GM21526 (cell line): Measurements from ENCODE around the gene HHIPL1.

Source experiments
- ATAC-seq: cut with Tn5 transposase; IDR thresholded peaks from one replicate; pipeline ENCODE4 v1.9.1; 2021; ENCODE audit warnings: moderate library complexity; ENCODE audit not compliant: unreplicated experiment, low FRiP score

HHIPL1 gene

DNA sequence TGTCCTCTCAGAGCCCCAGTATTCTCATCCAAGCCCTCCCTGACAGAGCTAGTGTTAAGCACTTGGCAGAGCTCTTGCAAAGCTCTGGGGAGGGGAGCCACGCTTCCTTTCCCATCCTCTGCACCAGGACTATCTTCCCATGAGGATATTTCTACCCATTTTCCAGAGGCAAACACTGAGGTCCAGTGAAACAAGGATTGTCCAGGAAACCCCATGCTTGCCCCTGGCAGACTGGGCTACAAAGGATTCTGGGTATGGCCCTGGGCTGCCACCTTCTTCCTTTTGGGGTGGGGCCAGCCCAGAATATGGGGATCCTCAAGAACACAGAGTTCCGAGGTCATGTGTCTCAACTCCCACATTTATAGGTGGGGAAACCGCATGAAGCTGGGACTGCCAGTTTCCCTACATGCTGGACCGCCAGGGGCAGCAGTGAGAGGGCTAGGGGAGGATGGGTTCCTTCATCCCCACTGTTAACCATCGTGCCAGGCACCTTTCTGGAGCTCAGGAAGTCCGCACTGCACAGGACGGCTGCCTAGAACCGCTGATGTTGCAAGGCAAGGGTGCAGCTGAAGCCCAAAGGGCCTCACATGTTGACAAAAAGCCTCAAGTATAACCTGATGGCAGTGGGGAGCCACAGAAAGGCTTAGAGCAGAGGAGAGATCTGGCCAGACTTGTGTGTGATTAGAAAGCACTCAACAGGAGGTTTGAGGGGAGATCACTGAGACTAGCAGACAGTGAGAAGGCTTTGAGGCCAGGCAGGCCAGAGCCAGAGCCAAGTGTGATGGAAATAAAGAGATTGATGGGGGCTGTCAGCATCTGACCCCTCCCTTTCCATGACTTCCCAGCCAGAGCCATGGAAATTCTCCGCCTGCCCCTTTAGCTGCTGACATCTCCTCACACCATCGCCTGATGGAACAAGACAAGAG, 35.4 kb upstream of the HHIPL1 start:
- ATAC-seq: no peak

DNA sequence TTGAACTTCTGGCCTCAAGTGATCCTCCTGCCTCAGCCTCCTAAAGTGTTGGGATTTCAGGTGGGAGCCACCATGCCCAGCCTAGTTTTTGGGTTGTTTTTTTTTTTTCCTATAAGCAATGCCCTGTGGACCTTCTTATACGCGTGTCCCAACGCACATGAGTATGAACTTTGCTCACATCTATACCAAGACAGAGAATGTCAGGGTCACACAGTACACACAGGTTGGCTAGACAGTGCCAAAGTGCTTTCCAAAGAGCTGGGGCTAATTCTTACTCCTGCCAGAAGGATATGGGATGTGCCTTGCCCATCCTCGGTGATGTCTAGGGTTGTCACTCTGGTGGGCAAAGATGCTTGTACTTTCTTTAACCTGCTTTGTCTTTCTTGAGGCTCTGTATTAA, 33.3 kb upstream of the HHIPL1 start:
- ATAC-seq: no peak

DNA sequence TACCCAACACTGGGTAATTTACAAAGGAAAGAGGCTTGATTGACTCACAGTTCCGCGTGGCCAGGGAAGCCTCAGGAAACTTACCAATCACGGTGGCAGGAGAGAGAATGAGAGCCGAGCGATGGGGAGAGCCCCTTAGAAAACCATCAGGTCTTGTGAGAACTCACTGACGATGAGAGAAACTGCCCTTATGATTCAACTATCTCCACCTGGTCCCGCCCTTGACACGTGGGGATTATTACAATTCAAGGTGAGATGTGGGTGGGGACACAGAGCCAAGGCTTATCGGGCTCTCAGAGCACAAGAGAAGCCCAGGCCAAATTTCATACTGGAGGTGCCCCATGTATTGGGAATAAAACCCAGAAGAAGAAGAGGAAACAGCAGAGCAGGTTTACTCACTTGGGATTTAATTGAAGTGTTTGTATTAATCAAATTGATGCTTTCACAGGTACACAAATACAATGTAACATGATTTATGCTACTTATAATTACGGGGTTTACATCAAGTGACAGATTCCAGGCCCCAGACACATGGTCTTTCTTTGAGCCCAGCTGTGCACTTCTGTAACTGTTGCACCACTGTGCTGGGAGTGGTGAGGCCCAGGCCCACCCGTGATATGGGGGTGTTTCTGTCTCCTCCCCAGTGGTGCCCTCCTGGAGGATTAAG, 32.7 kb upstream of the HHIPL1 start:
- no peak for ATAC-seq

DNA sequence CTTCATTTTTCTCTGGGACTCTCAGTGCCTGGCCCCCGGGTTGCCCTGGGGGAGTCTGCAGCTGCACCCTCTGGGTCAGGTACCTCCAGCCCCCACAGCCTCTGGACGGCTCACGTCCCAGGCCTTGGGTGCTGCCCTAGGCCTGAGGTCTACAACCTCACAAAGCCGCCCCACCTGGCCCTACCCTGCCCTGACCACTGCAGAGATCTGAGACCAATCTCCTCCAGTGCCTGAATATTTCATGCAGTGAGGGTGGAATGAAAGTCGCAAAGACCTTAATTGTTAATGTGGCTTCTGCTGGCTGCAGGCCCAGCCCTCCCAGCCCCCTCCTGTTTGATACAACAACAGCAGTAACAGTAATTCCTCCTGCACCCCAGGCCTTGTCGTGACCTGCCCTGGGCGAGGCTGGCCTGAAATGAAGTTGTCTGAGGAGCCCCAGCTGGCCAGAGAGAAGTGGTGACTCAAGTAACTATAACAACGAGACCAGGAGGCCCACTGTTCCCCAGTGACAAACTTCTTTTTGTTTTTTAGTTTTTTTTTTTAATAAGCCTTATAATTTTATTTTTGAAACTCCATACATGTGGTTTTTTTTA, 32.1 kb upstream of the HHIPL1 start:
- no peak for ATAC-seq

DNA sequence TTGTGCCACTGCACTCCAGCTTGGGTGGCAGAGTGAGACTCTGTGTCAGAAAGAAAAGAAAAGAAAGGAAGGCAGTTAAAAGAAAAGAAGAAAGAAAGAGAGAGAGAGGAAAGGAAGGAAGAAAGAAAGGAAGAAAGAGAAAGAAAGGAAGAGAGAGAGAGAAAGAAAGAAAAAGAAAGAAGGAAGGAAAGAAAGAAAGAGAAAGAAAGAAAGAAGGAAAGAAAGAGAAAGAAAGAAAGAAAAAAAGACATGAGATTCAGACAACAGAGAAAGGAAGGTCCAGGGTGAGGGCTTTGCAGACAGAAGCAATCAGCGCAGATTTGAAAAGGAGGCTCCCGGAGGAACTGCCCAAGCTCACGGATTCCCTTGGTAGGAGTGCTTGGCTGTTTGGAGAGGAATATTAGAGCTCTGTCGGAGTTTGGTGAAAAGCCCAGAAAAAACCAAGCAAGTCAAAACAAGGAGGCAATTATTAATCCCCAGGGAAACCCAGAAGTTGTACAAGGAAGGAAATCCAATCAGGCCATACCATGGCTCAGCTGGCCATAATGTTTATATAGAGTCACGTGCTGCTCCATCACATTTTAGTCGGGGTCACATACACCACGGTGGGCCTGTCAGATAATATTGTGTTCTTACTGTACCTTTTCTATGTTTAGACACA, 29.3 kb upstream of the HHIPL1 start:
- ATAC-seq: no peak

DNA sequence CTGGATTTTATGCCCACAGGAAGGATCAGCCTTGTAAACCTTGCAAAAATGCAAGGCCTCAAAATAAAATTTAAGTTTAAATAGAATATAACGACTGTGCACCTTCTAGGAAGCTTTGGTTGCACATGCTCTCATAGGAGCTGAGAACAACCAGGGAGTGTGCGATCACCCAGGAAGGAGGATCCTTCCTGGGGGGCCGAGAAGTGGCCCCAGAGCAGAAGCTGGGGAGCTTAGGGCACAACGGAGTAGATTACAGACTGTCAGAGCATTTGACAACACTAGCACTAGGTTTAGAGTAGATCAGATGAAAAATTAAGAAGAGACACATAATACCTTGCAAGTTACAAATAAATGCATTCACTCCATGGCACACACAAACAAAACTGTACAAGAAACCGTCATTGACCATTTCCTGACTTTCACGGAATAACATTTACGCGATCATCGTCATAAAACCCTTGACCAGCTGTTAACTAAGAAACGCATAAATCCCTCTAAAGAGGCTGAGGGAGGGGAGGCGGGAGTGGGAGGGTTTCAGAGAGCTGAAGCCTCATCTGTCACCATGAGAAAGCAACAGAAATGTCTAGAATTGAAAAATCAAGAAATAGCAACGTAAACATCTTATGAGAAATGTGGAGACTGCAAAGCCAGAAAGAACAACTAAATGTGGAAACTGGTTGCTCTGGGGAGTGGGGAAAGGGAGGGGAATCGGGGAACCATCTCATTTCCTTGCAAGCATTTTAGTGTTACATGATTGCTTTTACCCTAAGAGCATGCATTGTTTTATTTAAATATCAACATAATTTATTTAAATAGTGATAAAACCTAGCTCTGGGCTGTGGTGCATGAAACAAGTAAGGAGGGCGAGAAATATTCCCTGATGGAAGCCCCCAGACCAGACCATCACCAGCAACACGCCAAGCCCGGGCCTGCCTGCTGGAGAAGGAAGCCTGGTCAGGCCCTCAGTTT, 27.8 kb upstream of the HHIPL1 start:
- no peak for ATAC-seq

DNA sequence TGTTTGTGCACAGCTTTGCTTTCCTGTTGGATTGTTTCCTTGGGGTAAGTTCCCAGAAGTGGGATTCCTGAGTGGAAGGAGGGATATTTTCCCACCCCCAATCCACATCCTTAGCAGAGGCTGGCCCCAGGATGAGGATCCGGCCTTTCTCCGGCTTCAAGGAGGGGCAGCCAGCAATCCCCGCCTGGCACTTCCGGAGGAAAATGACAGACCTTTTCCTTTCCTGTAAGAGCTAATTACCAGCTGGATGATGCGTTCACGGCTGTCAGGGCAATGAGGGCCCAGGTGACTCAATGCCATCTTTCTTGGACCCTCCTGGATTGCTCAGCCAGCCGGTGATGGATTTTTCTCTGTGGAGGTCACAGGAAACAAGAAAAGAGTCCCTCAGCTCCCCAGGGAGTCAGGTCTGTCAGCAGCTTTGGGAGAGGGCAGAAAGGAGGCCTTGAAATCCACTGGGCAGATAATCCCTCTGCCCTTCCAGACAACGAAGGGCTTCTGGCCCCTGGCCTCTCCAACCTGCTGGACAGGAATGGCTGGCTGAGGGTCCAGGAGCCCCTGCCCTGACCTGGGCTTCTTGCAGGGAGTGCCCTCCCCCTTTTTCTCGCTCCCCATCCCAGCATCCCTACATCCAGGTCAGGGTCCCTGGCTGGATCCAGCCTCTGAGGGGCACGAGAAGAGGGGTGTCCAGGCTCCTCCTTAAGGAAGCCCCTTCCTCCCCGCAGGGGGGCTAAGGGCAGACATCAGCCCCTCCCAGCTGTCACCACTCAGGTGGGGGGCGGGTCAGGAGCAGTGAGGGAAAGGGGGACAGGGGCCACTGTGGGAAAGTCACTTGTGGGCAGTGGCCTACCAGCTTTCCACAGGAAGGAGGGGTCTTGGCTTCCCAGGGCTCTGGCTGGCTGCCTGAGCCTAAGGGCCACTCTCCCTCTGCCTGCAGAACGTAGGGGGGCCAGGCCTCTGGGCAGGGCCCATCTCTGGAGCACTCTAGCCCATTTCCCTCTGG, 24.8 kb upstream of the HHIPL1 start:
- no peak for ATAC-seq

DNA sequence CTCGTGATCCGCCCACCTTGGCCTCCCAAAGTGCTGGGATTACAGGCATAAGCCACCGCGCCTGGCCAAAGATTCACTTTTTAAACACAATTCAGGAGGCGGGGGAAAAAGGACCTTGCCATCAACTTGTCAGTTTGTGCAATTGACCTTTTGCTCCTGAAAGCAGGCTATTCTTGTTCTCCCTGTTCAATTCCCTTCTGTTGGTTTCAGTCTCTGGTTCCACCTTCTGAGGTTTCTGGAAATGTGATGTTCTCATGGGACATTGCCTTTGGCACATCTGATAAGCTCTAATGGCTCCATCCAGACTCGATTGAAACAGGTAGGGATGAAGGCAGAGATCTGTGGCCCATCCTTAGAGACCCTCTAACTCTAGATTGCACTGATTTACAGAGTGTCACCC, 23.0 kb upstream of the HHIPL1 start:
- ATAC-seq: no peak

DNA sequence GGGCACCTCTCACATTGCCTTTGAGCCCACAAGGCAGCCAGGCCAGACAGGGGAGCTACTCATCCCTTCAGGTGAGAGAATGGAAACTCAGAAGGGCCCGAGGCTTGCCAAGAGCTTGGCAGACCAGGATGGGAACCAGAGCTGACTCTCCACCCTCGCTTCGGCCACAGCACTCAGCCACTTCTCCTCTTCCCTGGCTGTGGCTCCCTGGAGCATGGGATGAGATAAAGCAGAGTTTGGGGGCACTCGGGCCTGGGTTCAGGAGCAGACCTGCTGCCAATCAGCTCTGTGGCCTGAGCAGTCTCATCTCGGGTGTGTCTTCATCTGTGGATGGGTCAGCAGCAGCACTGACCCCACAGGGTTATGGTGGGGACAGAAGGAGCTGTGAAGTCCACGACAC, 20.9 kb upstream of the HHIPL1 start:
- no peak for ATAC-seq

DNA sequence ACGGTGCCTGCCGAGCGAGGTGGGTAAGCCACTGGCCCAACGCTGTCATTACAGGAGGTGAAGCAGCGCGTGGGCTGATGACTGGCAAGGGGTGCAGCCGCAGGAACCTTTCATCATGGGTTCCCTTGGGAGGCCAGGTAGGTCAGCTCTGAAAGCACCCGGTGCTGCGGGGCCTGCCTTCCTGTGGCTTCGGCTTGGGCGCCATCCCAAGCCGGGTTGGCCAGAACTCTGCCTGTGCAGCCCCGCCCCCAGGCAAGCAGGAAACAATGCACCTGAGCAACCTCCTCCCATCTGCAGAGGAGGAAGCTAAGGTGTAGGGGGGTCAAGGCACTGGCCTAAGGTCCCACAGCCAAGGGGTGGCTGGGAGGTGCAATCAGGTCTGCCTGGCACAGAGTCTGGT, 20.0 kb upstream of the HHIPL1 start:
- no peak for ATAC-seq

DNA sequence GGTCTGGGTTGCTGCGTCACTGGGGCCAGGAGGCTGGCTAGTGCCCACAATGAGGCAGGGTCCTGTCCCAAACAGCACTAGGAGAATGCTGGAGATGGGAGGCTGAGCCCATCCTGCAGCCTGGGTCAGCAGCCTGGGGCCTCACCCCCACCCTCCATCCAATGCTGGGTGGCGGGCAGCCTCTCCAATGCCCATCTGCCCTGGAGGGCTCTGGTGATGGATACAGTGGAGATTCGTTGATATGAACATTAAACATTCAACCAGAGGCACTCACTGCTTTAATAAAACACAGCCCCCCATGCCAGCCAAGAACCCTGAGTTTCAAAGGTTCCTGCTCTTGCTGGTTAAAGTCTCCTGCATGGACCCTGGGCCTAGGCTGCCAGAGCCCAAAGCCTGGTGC, 19.5 kb upstream of the HHIPL1 start:
- ATAC-seq: no peak

DNA sequence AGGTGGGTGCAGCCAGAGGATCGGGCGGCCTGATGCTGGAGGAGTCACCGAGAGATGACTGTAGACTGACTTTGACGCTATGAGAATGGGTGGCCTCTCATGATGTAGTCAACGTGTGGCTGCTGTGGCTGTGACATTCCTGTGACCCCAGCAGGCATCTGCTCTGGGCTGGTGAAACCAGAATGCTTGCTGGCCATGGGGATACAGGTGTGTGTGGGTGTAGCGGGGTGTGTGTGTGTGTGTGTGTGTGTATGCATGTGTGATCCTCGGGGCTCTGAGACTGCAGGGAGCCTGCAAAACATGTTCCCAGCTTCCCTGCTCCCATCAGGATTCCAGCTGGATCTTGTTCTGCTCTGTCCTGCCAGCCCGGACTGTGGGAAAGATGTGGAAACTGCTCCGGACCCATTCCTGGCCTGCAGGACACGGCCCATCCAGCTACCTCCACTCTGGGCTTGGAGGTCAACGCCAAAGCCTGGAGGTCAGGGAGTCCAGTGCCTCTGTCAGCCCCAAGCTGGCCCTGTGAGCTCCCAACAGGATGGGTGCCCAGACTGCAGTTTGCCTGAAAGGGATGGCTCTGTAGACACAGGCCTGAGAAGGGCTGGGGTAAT, 18.8 kb upstream of the HHIPL1 start:
- ATAC-seq: no peak

DNA sequence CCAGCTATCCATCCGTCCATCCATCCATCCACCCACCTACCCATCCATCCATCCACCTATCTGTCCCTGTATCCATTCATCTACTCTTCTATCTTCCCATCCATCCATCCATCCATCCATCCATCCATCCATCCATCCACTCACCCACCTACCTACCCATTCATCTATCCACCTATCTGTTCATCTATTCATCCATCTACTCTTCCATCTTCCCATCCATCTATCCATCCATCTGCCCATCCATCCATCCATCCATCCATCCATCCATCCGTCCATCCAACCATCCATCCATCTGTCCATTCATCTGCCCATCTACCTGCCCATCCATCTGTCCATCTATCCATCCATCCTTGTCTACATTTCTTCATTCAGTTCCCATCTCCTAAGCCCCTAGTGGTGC, 17.8 kb upstream of the HHIPL1 start:
- no peak for ATAC-seq

DNA sequence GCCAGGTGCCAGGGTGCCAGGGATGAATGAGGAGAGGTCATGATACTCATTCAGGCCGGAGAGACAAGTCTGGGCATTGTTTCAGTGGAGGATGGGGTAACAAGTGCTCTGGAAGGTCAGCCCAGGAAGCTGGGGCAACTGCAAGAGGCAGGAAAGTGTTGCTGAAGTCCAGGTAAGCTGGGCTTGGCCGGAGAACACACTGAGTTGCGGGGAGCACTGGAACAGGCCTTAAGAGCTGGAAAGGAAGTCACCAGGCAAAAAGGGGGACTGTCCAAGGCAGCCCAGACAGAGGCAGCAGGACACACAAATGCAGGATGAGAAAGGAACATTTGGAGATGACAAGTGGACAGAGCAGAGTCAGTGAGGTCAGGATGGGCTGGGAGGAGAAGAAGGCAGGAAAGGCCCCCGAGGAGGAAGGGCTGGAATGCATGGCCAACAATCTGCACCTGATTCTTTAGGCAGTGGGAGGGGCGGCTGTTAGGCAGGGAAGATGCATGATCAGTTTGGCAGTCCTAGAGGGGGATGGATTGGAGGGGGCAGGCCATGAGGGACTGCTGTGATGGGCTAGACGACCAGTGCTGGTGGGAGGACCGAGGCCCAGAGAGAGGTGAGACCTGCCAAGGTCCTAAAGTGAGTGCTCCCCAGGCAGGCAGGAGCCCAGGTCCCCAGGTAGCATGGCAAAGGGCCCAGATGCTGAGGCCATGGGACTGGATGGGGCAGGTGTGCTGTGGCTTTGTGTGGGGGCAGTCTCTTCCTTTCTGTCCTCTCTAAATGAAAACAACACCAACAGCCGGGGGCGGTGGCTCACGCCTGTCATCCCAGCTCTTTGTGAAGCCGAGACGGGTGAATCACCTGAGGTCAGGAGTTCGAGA, 17.2 kb upstream of the HHIPL1 start:
- ATAC-seq: no peak

DNA sequence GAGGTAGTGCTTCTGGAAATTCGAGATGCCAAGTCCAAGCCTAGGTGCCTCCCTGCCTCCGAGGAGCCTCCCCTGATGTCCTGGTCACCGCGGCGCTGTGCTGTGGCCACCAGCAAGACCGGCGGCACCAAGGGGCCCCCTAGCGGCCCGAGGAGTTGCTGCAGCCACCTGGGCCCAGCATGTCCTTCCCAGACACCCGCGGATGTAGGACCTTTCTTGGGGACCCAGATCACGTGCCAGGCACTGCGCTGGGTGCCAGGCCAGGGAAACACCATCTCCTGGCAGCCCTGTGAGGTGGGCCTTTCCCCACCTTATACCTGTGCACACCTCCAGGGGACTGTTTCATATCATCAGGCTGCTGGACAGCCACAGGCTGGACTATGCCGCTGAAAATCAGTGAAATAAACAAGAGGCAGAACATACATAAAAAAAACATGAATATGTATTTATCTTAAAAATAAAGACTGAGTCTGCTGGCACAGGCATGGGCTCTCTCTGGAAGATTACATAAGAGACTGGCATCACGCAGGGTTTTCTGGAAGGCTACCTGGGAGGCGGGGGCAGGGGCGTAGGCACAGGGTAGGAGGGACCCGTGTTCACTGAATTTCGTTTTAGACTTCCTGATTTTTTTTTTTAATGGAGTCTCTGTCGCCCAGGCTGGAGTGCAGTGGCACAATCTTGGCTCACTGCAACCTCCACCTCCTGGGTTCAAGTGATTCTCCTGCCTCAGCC, 15.9 kb upstream of the HHIPL1 start:
- ATAC-seq: peak; percentile 65

DNA sequence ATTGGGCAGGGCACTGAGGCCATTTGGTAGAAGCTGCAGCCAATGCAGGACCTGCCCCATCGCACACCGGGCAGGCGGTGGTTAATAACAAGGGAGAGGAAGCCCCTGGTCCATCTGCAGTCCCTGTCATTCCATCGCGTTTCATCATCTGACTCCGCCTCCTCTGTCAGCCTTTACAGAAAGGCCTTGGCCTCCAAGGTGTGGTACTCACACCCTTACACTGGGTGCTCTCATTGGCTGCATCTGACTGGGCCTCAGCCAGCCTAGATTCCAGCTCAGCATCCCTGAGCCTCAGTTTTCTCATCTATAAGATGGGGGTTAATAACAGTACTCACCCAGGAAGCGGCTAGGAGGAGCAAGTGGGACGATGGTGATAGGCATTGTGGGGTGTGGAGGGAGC, 14.7 kb upstream of the HHIPL1 start:
- ATAC-seq: no peak
